NCI-H2171 treated with DMSO at 0.1 percent for 48 hours (cell line): ENCODE measurements around the gene LDB1.

ENCODE experiments used
- DNase-seq: peaks from one replicate; lab custom pipeline; 2025; lab: John Stamatoyannopoulos, UW

Gene LDB1

DNA sequence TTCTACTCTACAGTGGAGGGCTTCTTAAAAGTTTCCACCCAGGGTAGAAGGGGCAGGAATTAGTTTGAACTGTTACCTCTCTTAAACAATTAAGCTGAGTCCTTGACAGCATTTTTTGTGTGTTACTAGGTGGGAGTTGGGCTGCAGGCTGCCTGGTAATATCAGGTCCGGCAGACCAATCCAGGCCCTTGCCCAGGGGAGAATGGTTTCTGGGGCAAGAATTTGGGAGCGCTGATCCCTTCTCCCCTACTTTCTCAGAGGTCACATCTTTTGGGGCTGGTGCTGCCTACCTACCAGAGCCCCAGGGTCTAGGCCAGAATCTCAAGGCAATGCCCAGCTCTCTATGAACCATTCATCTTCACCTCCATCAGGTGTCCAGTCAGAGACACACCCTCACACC is 14.2 kb upstream of the LDB1 start:
- no peak for DNase-seq

DNA sequence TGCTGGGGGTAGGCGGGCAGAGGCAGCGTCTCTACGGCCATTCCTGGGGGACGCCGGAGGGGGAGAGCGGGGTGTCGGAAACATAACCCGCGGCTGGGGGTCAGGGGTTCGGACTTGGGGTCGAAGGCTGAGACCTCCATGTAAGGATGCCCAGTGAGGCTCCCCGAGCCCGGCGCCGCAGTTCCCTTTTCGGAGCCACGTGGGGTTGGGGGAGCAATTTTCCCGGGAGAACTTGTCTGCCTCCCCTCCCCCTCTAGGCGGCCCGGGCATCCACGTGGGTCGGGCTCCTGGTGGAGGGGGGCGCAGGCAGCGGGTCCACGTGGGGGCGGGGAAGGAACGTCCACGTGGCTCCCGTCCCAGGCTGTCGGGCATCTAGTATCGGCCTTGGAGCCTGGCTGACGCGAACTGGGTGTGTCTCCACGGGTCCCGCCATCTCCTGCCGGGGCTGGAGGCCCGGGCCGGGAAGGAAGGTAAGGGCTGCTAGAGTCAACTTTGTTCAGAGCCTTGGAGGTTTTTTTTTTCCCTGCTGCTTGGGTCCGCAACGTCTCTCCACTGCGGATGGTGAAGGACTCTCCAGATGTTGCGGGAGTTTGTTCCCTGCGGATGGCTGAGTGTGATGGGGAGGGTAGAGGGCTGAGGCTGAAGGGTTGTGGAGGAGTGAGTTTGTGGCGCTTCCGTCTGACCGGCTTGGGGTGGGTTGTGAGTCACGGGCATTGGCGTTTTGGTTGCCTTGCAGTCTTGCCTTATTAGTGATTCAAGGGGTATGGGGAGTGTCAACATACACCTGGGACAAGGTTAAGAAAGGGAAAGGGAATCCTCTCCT is 13.4 kb upstream of the LDB1 start:
- DNase-seq = peak; percentile 73

DNA sequence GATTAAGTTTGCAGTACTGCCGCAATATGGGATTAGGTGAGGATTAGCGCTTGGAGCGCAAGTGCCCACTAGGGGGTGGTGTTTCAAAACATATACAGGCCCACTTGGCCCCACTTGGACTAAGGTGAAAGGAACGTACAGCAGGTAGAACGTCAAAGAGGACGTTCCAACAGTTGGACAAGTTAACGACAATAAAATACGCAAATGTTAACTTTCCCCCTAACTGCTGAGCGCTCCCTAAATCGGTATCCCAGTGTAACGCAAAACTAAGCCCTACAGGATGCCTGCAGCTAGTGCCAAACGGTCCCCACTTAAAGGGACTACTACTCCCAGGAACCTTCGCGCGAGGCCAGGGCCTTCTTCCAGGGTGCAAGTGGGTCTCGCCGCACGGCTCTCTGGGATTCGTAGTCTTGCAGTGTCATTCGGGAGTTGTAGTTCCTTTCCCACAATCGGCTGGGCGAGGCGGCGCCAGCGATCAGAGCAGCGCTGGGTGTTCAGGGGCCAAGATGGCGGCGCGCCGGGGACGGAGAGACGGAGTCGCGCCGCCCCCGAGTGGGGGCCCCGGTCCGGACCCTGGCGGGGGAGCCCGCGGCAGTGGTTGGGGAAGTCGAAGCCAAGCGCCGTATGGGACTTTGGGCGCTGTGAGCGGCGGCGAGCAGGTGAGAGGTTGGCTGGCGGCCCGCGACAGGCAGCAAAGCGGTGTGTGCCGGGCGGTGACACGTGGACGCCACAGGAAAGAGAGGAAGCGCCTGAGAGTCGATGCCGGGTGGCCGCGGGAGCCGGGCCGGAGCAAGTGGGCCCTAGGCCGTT is 12.6 kb upstream of the LDB1 start, which contains the start of gene PPRC1:
PPRC1 (plus strand) TSS at position 478 of the 810 bp plus-strand sequence; CDS start at position 507, 29 bp downstream.
- DNase-seq = peak; percentile 97

DNA sequence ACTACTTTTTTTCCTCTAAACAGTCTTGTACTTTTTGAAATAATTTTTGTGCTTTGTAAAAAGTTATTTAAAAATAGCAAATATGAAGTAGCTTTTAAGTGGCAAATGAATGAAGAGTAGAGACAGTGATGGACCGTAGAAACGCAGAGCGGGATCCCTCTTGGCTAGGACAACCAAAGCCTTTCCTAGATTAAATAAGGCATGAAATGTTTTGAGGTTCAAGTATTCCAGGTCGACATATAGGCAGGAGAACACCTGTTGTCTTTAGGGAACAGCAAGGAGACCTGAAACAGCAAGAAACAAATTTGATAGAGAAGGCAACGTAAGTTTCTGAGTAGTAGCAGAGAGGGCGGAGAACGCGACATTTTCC is 12.0 kb upstream of the LDB1 start:
- no peak for DNase-seq

DNA sequence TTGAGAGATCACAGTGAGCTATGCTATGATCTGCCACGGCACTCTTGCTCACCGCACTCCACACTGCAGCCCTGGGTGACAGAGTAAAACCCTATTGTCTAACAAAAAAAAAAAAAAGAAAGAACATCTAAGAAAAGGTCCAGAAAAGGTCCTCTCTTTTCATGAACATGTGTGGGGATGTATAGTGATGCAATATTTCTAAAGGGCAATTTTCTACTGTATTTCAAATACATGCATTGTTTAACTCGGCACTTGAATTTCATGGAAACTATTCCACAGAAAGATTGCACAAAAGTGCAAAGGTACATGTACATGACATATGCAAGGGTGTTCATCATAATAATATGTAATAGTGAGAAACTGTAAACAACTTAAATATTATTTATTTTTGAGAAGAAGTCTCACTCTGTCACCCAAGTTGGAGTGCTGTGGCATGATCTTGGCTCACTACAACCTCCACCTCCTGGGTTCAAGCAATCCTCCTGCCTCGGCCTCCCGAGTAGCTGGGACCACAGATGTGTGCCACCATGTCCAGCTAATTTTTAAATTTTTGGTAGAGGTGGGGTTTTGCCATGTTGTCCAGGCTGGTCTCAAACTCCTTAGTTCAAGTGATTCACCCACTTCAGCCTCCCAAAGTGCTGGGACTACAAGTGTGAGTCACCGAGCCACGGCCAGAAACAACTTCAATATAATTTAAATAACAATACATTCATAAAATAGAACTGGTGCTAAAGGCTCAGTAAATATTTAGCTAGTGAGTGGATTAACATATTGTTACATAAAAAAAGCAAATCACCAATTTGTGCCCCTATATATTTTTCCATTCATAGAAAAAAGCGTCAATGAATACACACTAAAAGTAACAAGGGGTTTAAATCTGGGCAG is 11.4 kb upstream of the LDB1 start:
- DNase-seq = no peak

DNA sequence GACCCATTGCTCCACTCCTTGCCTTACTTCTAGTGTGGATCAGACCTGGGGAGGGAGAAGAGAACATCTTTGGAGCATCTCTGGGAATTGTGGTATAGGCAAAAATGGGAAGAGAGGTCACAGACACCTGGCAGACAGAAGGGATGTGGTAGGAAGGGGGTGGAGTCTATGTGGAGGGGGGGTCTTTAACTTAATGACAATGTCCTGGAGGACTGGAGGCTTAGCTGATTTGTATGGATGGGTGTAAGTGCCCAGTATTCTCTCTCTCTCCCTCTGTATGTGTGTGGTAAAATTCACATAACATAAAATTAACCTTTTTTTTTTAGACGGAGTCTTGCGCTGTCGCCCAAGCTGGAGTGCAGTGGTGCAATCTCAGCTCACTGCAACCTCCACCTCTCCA is 3.1 kb upstream of the LDB1 start:
- no peak for DNase-seq

DNA sequence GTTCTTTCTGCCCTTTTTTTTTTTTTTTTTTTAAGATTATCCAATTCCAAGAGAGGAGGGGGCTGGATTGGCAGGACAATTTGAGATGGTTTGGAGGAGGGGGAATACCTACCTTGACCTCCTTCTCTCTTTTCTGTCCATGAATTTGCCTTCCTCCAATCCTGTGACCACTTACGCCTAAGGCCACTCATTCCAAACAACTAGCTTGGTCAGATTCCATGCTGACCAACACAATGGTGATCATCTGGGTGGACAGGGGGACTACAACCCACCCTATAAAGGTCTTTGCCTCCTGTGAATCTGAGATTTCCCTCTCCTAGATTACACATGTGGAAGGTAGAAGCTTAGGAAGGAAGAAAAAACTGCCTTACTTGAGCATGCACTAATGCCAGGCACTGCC is 2.3 kb upstream of the LDB1 start:
- no peak for DNase-seq

DNA sequence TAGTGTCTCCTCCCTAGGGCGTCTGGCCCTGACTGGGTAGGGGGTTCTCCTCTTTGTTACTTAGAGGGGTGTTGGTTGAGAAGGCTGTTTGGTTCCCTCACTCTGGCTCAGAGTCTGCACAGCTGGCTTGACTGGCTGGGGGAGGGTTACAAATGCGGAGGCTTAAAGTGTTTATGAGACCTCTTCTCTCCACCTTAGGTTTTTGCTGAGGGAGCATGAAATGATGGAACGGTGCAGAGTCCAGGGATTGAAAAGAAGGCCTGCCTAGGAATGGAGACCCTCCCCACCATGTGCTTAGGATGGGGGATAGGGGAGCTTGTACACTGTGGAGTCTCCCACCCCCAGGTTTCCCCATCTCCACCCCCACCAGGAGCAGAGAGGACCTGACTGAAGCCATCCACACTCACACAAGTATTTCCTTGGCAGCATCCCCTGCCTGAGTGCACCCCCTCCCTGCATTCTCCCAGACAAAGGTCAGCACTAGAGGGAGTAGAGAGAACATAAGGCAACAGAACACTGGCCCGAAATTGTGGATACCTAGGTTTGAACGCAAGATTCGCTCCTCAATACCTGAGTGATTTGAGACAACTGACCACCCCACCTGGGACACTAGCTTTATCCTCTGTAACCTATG is 1.7 kb upstream of the LDB1 start:
- no peak for DNase-seq

DNA sequence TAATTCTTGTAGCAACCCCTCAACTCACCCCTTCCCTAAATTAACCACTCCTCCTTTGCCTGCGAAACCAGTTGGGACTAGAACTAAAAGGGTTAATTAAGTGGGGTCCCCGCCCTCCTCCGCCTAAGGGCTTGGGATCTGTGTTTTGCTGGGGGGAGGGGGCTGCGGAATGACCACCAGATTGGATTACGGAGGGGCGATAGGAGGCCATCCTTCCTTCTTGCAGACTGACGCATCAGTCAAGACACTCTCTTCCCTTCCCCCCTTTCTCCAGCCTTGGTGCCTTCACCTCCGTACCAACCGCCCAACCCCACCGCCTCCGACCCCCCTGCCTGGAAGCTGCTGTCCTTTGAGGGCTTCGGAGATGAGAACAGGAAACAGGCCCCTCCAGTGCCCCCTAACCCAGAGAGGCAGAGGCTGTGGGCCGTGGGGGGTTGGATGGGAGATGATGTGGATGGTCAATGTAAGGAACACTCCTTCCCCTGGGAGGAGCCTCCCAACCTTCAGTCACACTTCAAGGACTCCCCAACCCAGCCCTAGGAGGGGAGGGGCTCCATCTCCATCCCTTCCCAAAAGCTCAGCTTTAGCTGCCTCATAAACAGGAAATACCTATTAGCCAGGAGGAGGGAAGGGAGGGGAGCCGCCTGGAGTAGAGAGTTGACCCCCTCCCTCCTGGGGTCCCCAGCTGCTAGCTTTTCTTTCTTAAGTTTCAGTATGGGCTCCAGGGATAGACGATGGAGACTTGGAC is 997 bp upstream of the LDB1 start:
- DNase-seq = peak; percentile 15

DNA sequence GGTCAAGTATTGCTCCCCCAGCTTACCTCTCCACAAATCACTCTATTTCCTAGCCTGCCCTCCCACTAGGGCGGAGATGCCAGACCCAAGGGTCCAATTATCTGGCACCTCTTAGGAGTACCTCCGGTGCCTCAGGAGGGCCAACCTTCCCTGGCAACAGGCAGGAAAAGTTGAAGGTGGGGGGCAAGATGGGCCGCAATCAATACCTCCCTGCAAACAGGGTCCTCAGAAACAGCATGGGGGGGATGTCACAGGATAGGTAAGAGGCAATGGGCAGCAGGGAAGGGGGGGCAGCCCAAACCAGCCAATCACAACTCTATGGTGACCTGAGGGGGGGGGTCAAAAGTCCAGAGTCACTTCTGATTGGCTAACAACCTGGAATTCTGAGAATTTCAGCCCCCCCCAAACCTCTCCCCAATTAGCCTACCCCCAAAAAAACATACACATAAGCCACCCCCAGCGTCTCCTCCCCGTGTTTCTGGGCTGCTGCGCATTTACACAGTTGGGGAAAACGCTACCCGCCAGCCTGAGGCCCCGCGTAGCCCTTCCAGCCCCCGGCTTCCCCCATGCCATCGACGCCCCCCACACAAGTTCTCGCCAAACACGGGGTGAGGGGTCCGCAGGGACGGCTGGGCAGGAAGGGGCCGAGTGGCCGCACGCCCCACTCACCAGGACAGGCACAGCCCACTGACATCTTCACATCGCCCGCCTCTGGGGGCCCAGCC is 589 bp downstream of the LDB1 start:
- DNase-seq = peak; percentile 39

DNA sequence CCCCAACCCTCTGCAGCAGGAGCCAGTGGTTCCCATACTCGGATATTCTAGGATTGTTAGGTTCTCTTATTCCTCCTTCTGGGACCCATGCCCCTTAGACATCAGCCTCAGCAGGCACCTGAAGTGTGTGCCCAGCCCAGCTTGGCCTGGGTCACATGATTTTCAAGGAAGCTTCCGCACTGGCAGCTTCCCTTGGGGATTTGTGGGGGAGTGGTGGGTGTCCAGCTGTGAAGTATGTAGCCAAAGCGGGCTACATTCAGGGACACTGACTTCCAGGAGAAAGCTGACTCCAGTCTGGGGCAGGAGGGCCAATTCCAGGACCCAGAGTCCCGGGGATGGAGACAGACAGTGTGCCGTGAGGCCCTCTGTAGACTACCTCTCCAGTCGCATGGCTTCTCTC is 1.3 kb downstream of the LDB1 start:
- peak; percentile 32 for DNase-seq

DNA sequence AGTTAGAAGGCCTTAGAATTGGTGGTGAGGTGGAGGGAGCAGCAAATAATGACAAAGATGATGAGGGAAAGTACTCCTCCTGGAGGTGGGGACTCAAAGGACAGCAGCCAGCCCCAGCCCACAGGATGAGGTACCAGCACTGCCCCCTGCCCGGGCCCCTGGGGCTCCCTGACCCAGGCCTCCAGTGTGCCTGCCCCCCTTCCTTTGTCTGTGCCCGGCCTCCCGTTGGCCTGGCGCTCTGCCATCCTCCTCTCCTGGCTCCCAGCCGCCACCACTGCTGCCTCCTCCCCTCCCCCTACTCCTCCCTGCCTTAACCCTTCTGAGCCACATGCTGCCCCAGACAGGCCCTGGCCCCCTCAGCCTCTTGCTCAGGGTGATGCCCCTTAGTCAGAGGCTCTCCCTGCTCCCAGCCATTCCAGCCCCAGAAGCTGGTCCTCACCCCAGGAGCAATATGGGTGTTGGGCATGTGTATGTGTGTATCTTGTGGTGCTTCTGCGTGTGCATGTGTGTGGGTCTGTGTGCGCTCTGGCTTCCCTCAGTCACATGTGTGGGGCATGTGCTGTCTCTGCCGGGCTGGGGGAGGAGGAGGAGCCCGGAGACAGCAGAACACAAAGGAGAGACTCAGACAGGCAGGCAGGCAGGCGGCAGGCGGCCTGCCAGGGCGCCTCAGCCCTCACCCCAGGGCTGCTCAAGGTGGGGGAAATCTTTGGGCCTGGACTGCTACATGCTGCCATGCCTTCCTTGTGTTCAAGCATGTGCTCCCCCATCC is 2.6 kb downstream of the LDB1 start:
- DNase-seq = peak; percentile 89

DNA sequence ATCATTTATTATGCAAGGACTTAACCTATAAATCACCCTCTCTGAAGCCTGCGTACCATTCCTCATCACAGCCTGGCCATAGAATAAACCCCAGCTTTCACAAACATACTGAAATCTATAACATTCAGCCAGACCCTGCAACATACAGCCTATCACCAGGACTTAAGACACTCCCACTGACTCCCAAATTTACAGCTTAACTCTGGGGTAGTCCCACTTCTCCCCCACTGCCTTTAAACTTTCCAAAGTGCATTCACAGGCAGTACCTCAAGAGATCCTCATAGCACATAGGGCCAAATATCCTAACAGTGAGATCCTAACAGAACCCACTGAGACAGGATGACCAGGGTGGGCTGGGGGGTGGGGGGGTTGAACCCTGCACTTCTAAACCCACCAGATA is 3.5 kb downstream of the LDB1 start:
- no peak for DNase-seq

DNA sequence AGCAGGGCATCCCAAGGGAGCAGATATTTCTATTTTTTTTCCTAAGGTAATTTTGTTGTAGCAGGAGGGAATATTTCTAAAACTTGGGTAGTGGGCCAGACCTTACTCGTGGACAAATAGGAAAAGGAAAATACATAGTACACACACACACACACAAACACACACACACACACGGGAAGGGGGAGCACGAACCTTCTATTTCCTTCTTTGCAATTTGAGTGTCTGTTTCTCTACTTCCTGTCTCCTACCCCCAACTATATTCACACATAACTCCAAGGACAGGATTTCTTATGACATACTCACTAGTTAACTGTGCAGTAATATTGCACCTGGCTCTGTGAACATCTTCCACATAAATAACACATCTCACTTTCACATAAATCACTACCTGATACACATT is 4.4 kb downstream of the LDB1 start:
- no peak for DNase-seq

DNA sequence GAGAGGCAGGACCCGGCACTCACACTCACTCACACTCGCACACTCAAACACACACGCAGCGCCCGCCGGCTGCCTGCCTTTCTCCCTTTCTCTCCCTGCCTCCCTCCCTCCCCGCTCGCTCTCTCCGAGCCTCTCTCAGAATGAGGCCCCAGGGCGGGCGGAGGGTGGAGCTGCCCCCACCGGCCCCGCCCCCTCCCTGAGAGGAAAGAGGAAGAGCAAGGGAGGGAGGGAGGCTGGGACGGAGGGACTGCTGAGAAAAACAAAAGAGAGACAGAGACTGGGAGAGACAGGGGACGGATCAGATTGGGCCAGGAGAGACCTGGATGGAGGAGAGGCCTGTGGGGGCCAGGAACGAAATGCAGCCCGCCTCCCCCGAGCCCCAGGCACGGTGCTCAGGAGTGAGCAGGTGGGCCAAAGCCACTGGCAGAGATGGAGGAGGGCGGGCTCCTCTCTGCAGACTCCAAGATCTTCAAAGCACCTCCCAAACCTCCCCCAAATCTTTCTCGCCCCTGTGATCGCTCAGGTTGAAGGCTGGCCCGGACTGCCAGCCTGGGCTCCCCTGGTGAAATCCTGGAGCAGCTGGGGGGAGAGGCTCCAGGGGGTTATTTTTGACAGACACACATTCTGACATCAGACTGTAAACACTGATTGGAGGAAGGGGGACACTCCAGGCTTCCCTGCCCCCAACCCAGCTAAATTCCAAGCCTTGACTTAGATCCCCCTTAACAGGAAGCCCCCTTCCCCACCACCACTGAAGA is 5.1 kb downstream of the LDB1 start:
- peak; percentile 69 for DNase-seq

DNA sequence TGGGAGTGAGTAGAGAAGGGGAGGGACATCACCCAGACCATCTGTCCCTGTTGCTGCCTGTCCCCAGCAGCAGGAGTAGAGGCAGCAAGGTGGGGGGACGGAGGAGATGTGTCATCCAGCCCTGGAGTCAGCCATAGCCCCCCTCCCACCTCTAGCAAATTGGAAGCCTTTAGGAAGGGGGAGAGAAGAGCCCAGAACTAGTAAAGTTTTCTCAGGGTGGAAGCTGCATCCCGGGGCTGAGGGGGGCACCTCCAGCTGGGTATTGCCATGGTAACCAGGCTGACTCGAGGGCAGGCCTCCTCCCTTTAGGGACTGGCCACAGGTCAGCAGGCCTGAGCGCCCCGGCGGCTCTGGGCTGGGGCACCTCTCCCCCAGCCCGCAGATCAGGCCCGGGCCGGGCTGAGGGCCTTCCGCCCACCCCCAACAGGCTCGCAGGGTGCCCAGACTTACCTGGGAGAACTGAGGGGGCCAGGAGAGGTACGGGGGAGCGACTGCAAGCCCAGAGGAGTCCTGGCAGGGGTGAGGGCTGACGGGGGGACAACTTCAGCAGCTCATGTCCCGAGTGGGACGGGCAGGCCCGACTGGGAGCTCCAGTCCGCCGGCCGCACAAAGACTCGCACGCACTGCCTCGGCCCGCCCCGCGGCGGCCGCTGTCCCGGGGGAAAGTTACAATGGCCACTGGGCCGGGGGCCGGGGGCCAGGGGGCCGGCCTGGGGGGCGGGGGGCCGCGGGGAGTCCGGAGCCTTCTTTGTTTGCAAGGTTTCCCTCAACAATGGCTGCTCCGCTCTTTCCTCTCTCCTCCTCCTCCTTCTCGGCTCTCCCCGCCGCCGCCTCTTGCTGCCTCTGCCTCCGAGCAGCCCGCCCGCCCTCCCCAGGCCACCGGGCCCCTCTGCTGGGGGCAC is 6.0 kb downstream of the LDB1 start:
- peak; percentile 67 for DNase-seq

DNA sequence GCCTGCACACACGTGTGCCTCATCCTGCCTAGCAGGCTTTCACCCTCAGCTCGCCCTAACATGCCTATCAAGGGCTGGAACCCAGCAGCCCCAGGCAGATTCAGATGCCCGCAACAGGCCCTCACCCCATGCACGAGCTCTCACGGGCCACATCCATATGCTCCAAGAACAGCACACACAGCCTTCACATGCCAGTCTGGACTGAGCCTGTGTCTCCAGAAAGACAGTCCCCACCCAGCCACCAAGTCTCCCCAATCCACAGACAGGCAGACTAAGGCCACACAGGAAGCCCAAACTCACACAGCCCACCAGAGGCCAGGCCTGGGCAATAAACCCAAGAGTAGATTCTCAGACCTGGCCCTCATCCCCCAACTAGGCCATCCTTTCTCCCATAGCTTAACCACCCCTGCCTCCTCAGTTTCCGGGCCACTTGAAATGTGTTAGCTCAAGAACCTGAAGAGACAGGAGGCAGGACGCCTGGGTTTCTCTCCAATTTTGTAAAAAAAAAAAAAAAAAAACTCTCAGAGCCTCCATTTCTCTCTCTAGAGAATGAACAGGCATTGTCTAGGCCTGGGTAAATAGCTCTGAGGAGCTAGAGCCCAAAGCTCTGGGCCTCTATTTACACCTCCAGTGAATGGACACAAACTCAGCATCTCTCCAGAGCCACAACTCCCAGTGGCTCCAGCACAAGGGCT is 6.8 kb downstream of the LDB1 start:
- no peak for DNase-seq
